B cell (primary cell): ENCODE results near the gene RALB. TPM values are rescaled to one million over a fixed set of nuclear protein-coding genes. Genes with fewer than 3 reads are reported as not detected.

Source experiments
- ATAC-seq: fragments of 200-7000 bp; cut with Tn5 transposase; one replicate; pipeline ENCODE4 v1.10.0; 2021; ENCODE audit warnings: low read depth, mild to moderate bottlenecking, moderate number of reproducible peaks, moderate library complexity
- CTCF ChIA-PET: fragments of 350-600 bp; sonication (Branson Sonifier 250); formaldehyde crosslinking; loops from one replicate; lab custom pipeline; 2021; ENCODE audit warnings: antibody characterized with exemption, inconsistent platforms; lab: Charles Lee
- POLR2A ChIA-PET: fragments of 350-600 bp; sonication (Branson Sonifier 250); formaldehyde crosslinking; loops from one replicate; lab custom pipeline; 2021; ENCODE audit warnings: antibody characterized with exemption; lab: Charles Lee
- DNase-seq: peaks from one replicate; pipeline ENCODE4 v3.0.0; 2013
- H2AFZ ChIP-seq: 2 replicates; pipeline ENCODE4 v1.6.1; 2012; ENCODE audit warnings: mild to moderate bottlenecking, low read depth, low read length; ENCODE audit not compliant: insufficient read depth, poor library complexity, severe bottlenecking
- H3K27ac ChIP-seq, 2 donors: 1 replicate in 1 of 2; 2 replicates in 1 of 2; pipeline ENCODE4 v1.5.1; 2012 to 2013; ENCODE audit warnings: low read length in 2 of 2, mild to moderate bottlenecking in 2 of 2, moderate library complexity in 1 of 2
- H3K27me3 ChIP-seq, 4 experiments: fragments of 200-600 bp in 1 of 4; sonication (generic) in 1 of 4; replicated peaks in 1 of 4; 1 replicate in 2 of 4; 2 replicates in 2 of 4; pipeline versions ENCODE4 v1.6.1 to v1.7.0; 2013 to 2016; ENCODE audit warnings: low read length in 3 of 4, mild to moderate bottlenecking in 2 of 4, mixed read lengths in 1 of 4, moderate library complexity in 1 of 4; ENCODE audit not compliant: insufficient read depth in 4 of 4, control insufficient read depth in 3 of 4; ENCODE audit errors: control extremely low read depth in 1 of 4
- H3K36me3 ChIP-seq, 2 experiments: replicated peaks in 1 of 2; 1 replicate in 1 of 2; 2 replicates in 1 of 2; pipeline versions ENCODE4 v1.6.1 to v1.7.1; 2013; ENCODE audit warnings: low read length in 1 of 2; ENCODE audit not compliant: insufficient read depth in 2 of 2, control insufficient read depth in 1 of 2; ENCODE audit errors: control extremely low read depth in 1 of 2, extremely low read depth in 1 of 2
- H3K4me1 ChIP-seq, 2 donors: fragments of 200-600 bp in 1 of 2; sonication (generic) in 1 of 2; 1 replicate in 1 of 2; 2 replicates in 1 of 2; pipeline versions ENCODE4 v1.5.1 to v1.6.1; 2013 to 2017; ENCODE audit warnings: low read length in 2 of 2; ENCODE audit not compliant: control insufficient read depth in 2 of 2, insufficient read depth in 2 of 2
- H3K4me2 ChIP-seq: replicated peaks from 2 replicates; pipeline ENCODE3; 2012; ENCODE audit warnings: mild to moderate bottlenecking, low read depth, low read length; ENCODE audit not compliant: poor library complexity, severe bottlenecking
- H3K4me3 ChIP-seq, 5 experiments: fragments of 200-600 bp in 1 of 5; sonication (generic) in 1 of 5; 1 replicate in 3 of 5; 2 replicates in 2 of 5; pipeline versions ENCODE4 v1.5.1 to v1.7.0; 2011 to 2016; ENCODE audit warnings: low read length in 4 of 5, mild to moderate bottlenecking in 4 of 5, low read depth in 2 of 5, control low read depth in 1 of 5, moderate library complexity in 1 of 5; ENCODE audit not compliant: insufficient read depth in 1 of 5; ENCODE audit errors: control extremely low read depth in 1 of 5, extremely low read depth in 1 of 5
- H3K79me2 ChIP-seq: fragments of 200-600 bp; sonication (generic); one replicate; pipeline ENCODE4 v1.6.0; 2016; ENCODE audit warnings: low read length; ENCODE audit not compliant: control insufficient read depth, insufficient read depth
- H3K9ac ChIP-seq: fragments of 200-600 bp; sonication (generic); 2 replicates; pipeline ENCODE4 v1.6.1; 2017; ENCODE audit warnings: mild to moderate bottlenecking, low read length, moderate library complexity
- H3K9me3 ChIP-seq, 3 donors: one replicate each; pipeline versions ENCODE4 v1.6.1 to v1.7.1; 2013; ENCODE audit warnings: low read length in 2 of 3; ENCODE audit not compliant: control insufficient read depth in 2 of 3, insufficient read depth in 1 of 3; ENCODE audit errors: control extremely low read depth in 1 of 3
- H4K20me1 ChIP-seq: 2 replicates; pipeline ENCODE4 v1.6.0; 2012; ENCODE audit warnings: mild to moderate bottlenecking, low read length; ENCODE audit not compliant: insufficient read depth, control insufficient read depth, poor library complexity, severe bottlenecking
- H3K27ac Mint-ChIP-seq: one replicate; pipeline ENCODE4 v1.8.0; 2021; ENCODE audit warnings: mixed read lengths
- H3K27me3 Mint-ChIP-seq: one replicate; pipeline ENCODE4 v1.8.0; 2021; ENCODE audit warnings: mixed read lengths
- H3K4me1 Mint-ChIP-seq: one replicate; pipeline ENCODE4 v1.8.0; 2021; ENCODE audit warnings: mixed read lengths
- H3K4me3 Mint-ChIP-seq: one replicate; pipeline ENCODE4 v1.8.0; 2021; ENCODE audit warnings: mixed read lengths
- H3K9me3 Mint-ChIP-seq: one replicate; pipeline ENCODE4 v1.8.0; 2022; ENCODE audit warnings: mixed read lengths; ENCODE audit not compliant: insufficient read depth
- CTCF ChIP-seq: fragments of 200-600 bp; IDR thresholded peaks from one replicate; pipeline ENCODE4 v1.8.0; 2022; ENCODE audit warnings: antibody characterized with exemption, mild to moderate bottlenecking
- EZH2 ChIP-seq: IDR thresholded peaks from 2 replicates; pipeline ENCODE4 v1.6.1; 2012; ENCODE audit warnings: borderline replicate concordance, low read depth, mild to moderate bottlenecking, moderate library complexity, low read length; ENCODE audit not compliant: insufficient read depth, poor library complexity, severe bottlenecking
- WGBS: methylation state at CpG from one replicate; pipeline ENCODE4 v1.1.5; 2013; ENCODE audit warnings: missing lambda C conversion rate; ENCODE audit not compliant: insufficient coverage; 5-methylcytosine and 5-hydroxymethylcytosine counted together
- intact Hi-C: fragments of 100-400 bp; cut with micrococcal nuclease; formaldehyde crosslinking; loops from one replicate; pipeline ENCODE4 v1.10.0; 2022
- polyA plus RNA-seq: library from polyadenylated mRNA; depleted of rRNA; stranded (reverse); fragments of >200 nt; gene quantifications from 2 replicates; pipeline ENCODE4 v1.2.3, GENCODE V29; 2012
- total RNA-seq, 2 donors: library from RNA; stranded (reverse); fragments of 120-200 nt in 1 of 2; gene quantifications; 1 replicate in 1 of 2; 2 replicates in 1 of 2; pipeline versions ENCODE4 v1.2.3 to v1.2.4, GENCODE V29; 2013 to 2022

Gene RALB
- total and polyA plus RNA-seq, 2 donors (not counting 1 experiment from before 2014, with no cell fraction given): 19.3 to 35.9 TPM

GRCh38 chr2:120316071-120316470, 63.4 kb downstream of the RALB start:
- POLR2A ChIA-PET: no interaction called here
- H3K4me2 ChIP-seq: no peak overlapping the region
- peaks cover 25% of the 10 kb centered on the region for H3K27me3 Mint-ChIP-seq
- 96% methylated on average over 5 of the region's 5 CpGs for WGBS
- H3K9me3 ChIP-seq: peaks cover 0 to 5% (median 0%) of the 10 kb centered on the region in 3 donors
- no peak for TF ChIP-seq EZH2
- TF ChIP-seq CTCF: no peak
- H3K27ac Mint-ChIP-seq: no peak overlapping the region
- DNase-seq: no peak
- H3K27me3 ChIP-seq: peaks cover 0 to 16% (median 4%) of the 10 kb centered on the region in 4 experiments
- CTCF ChIA-PET: no interaction called here
- H3K79me2 ChIP-seq: no peaks in the 10 kb centered on the region
- no peaks in the 10 kb centered on the region for H3K9me3 Mint-ChIP-seq
- no peaks in the 10 kb centered on the region for H4K20me1 ChIP-seq
- peaks cover 9% of the 10 kb centered on the region for H3K4me1 Mint-ChIP-seq
- H3K27ac ChIP-seq: no peak overlapping the region
- H3K9ac ChIP-seq: no peak overlapping the region
- intact Hi-C loops: no loop called here
- H3K4me1 ChIP-seq: peaks cover 10 to 11% of the 10 kb centered on the region in 2 donors
- H2AFZ ChIP-seq: no peak overlapping the region
- H3K4me3 Mint-ChIP-seq: no peak overlapping the region
- H3K4me3 ChIP-seq: no peak overlapping the region
- no peak for ATAC-seq
- no peaks in the 10 kb centered on the region for H3K36me3 ChIP-seq

GRCh38 chr2:120316528-120317179, 64.0 kb downstream of the RALB start:
- Histone ChIP-seq H2AFZ (no peak overlapping the region), H3K27me3 (peaks cover 0 to 16% (median 4%) of the 10 kb centered on the region in 4 experiments), H3K36me3 (no peaks in the 10 kb centered on the region), H3K4me1 (peaks cover 10 to 11% of the 10 kb centered on the region in 2 donors), H3K9ac (no peak overlapping the region), H3K4me3 (no peak overlapping the region), H4K20me1 (no peaks in the 10 kb centered on the region), H3K4me2 (no peak overlapping the region), H3K9me3 (peaks cover 0 to 5% (median 0%) of the 10 kb centered on the region in 3 donors), H3K27ac (no peak overlapping the region), H3K79me2 (no peaks in the 10 kb centered on the region)
- intact Hi-C loops: no loop called here
- TF ChIP-seq CTCF: no peak
- TF ChIP-seq EZH2: no peak
- no peaks in the 10 kb centered on the region for H3K9me3 Mint-ChIP-seq
- H3K27ac Mint-ChIP-seq: no peak overlapping the region
- no peak overlapping the region for H3K4me3 Mint-ChIP-seq
- ChIA-PET CTCF (interaction anchor here (0.5 to 1.5 kb wide), 2 partner anchors 141 to 612 kb away, joined by 3 read pairs; no protein-coding TSS in a partner anchor), POLR2A (no interaction called here)
- DNase-seq: no peak
- peaks cover 25% of the 10 kb centered on the region for H3K27me3 Mint-ChIP-seq
- 96% methylated on average over 15 of the region's 15 CpGs for WGBS
- H3K4me1 Mint-ChIP-seq: peaks cover 9% of the 10 kb centered on the region
- ATAC-seq: no peak
